ENCODE data around the gene INTS2.

DNA sequence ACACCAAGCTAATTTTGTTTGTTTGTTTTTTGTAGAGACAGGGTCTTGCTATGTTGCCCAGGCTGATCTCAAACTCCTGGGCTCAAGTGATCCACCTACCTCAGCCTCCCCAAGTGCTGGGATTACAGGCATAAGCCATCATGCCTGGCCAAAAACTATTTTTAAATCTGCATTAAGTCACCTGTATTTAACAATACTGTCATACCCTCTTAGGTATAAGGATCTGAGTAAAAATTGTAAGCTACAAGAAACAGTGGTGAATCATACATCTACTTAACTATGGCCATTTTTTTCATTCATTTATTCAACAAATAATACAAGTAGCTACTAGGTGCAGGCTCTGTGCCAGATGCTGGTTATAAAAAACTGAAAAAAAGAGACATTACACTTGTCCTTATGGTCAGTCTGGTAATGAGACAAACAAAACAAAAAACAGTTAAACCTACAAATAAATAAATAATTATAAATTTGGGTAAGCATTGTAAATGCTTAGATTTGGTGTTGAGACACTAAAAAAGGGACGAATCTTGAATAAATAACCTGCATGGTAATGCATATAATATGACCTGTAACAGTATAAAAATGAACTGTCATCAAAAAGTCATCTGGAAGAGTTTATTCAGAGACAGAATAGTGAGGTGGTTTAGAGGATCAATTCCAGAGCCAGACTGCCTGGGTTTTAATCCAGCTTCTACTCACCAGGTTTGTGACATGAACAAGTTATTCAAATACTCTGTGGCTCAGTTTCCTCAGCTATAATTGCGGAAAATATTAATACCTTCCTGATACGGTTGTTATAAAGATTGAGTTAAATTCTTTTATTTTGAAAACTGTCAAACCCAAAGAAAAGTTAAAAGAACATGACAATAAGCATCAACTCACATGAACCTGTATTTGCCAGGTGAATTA, 91.3 kb downstream of the INTS2 start:
- TF ChIP-seq, protein P1, sequence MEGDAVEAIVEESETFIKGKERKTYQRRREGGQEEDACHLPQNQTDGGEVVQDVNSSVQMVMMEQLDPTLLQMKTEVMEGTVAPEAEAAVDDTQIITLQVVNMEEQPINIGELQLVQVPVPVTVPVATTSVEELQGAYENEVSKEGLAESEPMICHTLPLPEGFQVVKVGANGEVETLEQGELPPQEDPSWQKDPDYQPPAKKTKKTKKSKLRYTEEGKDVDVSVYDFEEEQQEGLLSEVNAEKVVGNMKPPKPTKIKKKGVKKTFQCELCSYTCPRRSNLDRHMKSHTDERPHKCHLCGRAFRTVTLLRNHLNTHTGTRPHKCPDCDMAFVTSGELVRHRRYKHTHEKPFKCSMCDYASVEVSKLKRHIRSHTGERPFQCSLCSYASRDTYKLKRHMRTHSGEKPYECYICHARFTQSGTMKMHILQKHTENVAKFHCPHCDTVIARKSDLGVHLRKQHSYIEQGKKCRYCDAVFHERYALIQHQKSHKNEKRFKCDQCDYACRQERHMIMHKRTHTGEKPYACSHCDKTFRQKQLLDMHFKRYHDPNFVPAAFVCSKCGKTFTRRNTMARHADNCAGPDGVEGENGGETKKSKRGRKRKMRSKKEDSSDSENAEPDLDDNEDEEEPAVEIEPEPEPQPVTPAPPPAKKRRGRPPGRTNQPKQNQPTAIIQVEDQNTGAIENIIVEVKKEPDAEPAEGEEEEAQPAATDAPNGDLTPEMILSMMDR (IDR thresholded peaks at IDR 0.05): no peak
- TF ChIP-seq POLR2AphosphoS5 (IDR thresholded peaks at IDR 0.05): no peak

Measured in stomach (tissue), 4 donors.